Esophagus (tissue), 2 donors: Measurements from ENCODE around the gene CHAD. TPM values are rescaled to one million over a fixed set of nuclear protein-coding genes. Genes with fewer than 3 reads are reported as not detected.

Experiments used
- H3K27ac ChIP-seq, 2 donors: one replicate each; pipeline ENCODE4 v1.5.1; 2013; ENCODE audit warnings: low read depth in 2 of 2, mild to moderate bottlenecking in 2 of 2, inconsistent platforms in 1 of 2, low read length in 1 of 2, moderate library complexity in 1 of 2
- H3K27me3 ChIP-seq, 2 donors: one replicate each; pipeline ENCODE4 v1.6.1; 2013; ENCODE audit warnings: low read length in 2 of 2, control low read depth in 1 of 2, mild to moderate bottlenecking in 1 of 2; ENCODE audit not compliant: insufficient read depth in 2 of 2, control insufficient read depth in 1 of 2
- H3K36me3 ChIP-seq, 2 donors: one replicate each; pipeline ENCODE4 v1.6.1; 2013; ENCODE audit warnings: low read length in 1 of 2; ENCODE audit not compliant: control insufficient read depth in 2 of 2, insufficient read depth in 2 of 2
- H3K4me1 ChIP-seq, 2 donors: one replicate each; pipeline ENCODE4 v1.6.1; 2013; ENCODE audit warnings: low read length in 1 of 2; ENCODE audit not compliant: control insufficient read depth in 2 of 2, insufficient read depth in 2 of 2
- H3K4me3 ChIP-seq, 2 donors: one replicate each; pipeline ENCODE4 v1.5.1; 2013; ENCODE audit warnings: low read length in 2 of 2, mild to moderate bottlenecking in 2 of 2, low read depth in 1 of 2, moderate library complexity in 1 of 2
- H3K9me3 ChIP-seq, 2 donors: one replicate each; pipeline ENCODE4 v1.6.1; 2013; ENCODE audit warnings: mild to moderate bottlenecking in 2 of 2, low read depth in 1 of 2, low read length in 1 of 2, moderate library complexity in 1 of 2; ENCODE audit not compliant: control insufficient read depth in 2 of 2, insufficient read depth in 1 of 2
- WGBS, 2 donors: extraction: QIAGEN DNeasy Blood & Tissue Kit; methylation state at CpG; one replicate each; pipeline ENCODE4 v1.1.7; 2013; 5-methylcytosine and 5-hydroxymethylcytosine counted together
- polyA plus RNA-seq, 2 donors: library from polyadenylated mRNA; stranded (reverse); fragments of 200-250 nt; gene quantifications; one replicate each; pipeline ENCODE4 v1.2.3, GENCODE V29; 2013
- donor health status: healthy with polysubstance abuse.
- donor health status: Bipolar disorder and iron deficiency.

CHAD gene
- polyA plus RNA-seq, 2 donors, result 0.13 to 0.18 TPM

GRCh38 chr17:50414808-50415207, 53.9 kb downstream of the CHAD start:
- Histone ChIP-seq H3K9me3 (no peaks in the 10 kb centered on the region), H3K4me1 (no peaks in the 10 kb centered on the region), H3K27ac (no peak overlapping the region), H3K27me3 (no peaks in the 10 kb centered on the region), H3K4me3 (no peak overlapping the region), H3K36me3 (no peaks in the 10 kb centered on the region)
- 75 to 82% methylated on average over 3 of the region's 3 CpGs for WGBS, 2 donors

Other genes starting within 250 kb of the CHAD start
- gene TMEM92, start 194.4 kb downstream of the CHAD start, polyA plus RNA-seq, result under 1 TPM; 0.08 to 0.27 TPM
- gene XYLT2, start 122.8 kb downstream of the CHAD start, polyA plus RNA-seq, result 10 to 100 TPM in 1 of 2 donors, 1 to 10 TPM in 1; 6.0 to 12.1 TPM
- gene MRPL27, start 95.7 kb downstream of the CHAD start, polyA plus RNA-seq, result 100 to 1,000 TPM; 106 to 119 TPM
- 1 to 10 TPM; 2.0 to 3.6 TPM for gene EME1, start 95.7 kb downstream of the CHAD start, polyA plus RNA-seq
- 10 to 100 TPM; 18.7 to 52.1 TPM for gene LRRC59, start 71.4 kb downstream of the CHAD start, polyA plus RNA-seq
- gene ACSF2, start 42.7 kb downstream of the CHAD start, polyA plus RNA-seq, result 10 to 100 TPM; 13.5 to 22.6 TPM
- 10 to 100 TPM; 11.9 to 16.9 TPM for gene RSAD1, start 10.0 kb upstream of the CHAD start, polyA plus RNA-seq
- gene MYCBPAP, start 39.6 kb upstream of the CHAD start, polyA plus RNA-seq, result under 1 TPM; 0.05 to 0.22 TPM
- 10 to 100 TPM; 40.5 to 59.8 TPM for gene EPN3, start 63.9 kb upstream of the CHAD start, polyA plus RNA-seq
- gene SPATA20, start 78.3 kb upstream of the CHAD start, polyA plus RNA-seq, result 10 to 100 TPM; 11.5 to 26.7 TPM
- under 1 TPM; 0.06 to 0.13 TPM for gene CACNA1G, start 91.8 kb upstream of the CHAD start, polyA plus RNA-seq
- gene ABCC3, start 166.0 kb upstream of the CHAD start, polyA plus RNA-seq, result 10 to 100 TPM; 17.7 to 32.0 TPM
- gene ANKRD40, start 239.0 kb upstream of the CHAD start, polyA plus RNA-seq, result 1 to 10 TPM; 7.2 to 7.5 TPM